ENCODE results near the gene MAMLD1.

The MAMLD1 gene

DNA sequence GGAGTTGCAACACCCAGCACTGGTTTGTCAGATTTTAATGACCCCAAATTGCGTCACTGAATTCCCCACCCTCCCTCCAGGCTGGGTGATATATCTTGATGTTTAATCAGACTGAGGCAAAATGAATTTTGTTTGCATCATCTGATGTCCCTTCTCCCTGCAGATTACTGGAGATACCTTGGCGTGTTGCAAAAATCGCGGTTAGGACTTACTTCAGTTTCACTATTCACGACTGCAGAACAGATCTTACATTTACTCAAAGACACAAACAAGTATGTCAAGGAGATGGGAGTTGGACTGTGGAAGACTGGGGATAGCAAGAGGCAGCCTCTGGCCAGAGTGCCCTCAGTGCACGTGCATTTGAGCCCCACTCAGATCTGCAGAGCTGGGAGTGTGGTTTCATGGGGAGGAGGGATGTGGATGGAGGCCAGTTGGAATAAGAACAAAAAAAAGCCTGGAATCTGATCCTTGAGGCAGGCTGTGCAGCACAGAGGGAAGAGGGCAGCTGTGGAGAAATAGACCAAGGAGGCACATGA, 113.1 kb downstream of the MAMLD1 start:
- H3K4me3 ChIP-seq (ENCODE audit: low read depth, low read length), result no peak overlapping the region
- in situ Hi-C loops (cut with HindIII; ENCODE audit: low sequenced_read_pairs), result no loop called here
- TF ChIP-seq, protein P1, sequence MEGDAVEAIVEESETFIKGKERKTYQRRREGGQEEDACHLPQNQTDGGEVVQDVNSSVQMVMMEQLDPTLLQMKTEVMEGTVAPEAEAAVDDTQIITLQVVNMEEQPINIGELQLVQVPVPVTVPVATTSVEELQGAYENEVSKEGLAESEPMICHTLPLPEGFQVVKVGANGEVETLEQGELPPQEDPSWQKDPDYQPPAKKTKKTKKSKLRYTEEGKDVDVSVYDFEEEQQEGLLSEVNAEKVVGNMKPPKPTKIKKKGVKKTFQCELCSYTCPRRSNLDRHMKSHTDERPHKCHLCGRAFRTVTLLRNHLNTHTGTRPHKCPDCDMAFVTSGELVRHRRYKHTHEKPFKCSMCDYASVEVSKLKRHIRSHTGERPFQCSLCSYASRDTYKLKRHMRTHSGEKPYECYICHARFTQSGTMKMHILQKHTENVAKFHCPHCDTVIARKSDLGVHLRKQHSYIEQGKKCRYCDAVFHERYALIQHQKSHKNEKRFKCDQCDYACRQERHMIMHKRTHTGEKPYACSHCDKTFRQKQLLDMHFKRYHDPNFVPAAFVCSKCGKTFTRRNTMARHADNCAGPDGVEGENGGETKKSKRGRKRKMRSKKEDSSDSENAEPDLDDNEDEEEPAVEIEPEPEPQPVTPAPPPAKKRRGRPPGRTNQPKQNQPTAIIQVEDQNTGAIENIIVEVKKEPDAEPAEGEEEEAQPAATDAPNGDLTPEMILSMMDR (IDR thresholded peaks at IDR 0.05; ENCODE audit: low read depth, low read length), result no peak
- DNase-seq (ENCODE audit: low read depth, low spot score), result peak; percentile 37

DNA sequence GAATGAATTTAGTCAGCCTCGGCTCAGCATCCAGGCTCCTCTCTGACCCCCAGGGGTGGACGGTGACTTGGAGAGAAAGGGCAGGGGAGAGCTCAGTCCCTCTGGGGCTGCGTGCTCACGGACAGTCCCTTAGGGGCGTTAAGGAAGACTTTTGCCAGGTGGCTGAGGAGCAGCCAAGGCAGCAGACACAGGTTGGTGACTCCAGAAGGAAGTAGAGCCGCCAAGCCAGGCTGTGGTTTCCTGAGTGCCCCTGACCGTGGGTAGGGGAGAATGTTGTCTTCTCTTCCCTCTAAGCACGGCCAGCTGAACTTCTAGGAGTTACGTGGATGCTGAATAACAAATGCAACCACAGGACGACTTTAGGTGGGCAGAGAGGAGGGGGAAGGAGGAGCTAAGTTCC, 114.3 kb downstream of the MAMLD1 start:
- TF ChIP-seq, protein P1 (IDR thresholded peaks at IDR 0.05; ENCODE audit: low read depth, low read length), result no peak
- no peak overlapping the region for H3K4me3 ChIP-seq (ENCODE audit: low read depth, low read length)
- in situ Hi-C loops (cut with HindIII; ENCODE audit: low sequenced_read_pairs), result no loop called here
- DNase-seq (ENCODE audit: low read depth, low spot score), result no peak

DNA sequence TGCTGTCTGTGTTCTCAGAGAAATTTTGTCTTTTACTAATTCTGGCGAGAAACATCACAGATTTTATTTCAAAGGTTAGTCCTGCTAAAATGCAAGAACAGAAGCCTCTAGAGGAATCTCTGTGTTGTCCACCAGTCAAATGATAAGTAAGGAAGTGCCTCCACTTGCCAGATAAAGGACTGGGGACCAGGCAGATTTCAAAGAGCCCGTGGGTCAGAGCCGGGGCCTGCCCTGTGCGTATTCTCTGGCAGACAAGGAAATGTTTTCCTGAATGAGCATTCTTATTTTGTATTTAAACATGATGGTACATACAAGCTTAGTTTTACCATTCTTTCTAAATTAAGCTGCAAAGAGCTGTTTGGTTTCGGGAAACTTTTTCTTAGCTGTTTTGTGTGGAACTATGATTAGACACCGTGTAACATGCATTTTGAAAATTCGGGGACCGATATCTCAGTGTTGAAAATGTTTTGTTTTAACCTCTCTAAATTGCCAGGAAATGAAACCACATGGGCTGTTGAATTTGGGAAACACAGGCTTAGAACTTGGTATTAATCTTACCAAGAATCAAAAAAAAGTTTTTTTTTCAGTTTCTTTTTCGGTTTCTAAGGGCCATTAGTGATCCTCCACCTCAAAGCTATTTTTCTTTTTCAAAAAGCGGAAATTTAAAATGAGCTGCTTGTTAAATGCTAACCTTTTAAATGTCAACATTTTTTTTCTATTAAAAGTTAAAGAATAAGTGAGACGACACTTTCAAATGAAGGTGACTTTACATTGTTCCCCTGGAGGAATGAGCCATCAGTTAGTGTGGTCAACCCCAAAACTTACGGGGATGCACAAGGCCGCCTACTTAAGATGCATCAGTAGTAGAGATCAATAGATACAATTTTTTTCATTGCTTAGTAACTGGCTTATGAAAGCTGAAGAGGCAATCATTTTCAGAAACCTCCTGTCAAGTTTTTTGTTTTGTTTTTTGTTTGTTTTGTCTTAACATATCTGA, 115.7 kb downstream of the MAMLD1 start:
- no peak for DNase-seq (ENCODE audit: low read depth, low spot score)
- H3K4me3 ChIP-seq (ENCODE audit: low read depth, low read length), result no peak overlapping the region
- in situ Hi-C loops (cut with HindIII; ENCODE audit: low sequenced_read_pairs), result no loop called here
- TF ChIP-seq, protein P1 (IDR thresholded peaks at IDR 0.05; ENCODE audit: low read depth, low read length), result no peak

DNA sequence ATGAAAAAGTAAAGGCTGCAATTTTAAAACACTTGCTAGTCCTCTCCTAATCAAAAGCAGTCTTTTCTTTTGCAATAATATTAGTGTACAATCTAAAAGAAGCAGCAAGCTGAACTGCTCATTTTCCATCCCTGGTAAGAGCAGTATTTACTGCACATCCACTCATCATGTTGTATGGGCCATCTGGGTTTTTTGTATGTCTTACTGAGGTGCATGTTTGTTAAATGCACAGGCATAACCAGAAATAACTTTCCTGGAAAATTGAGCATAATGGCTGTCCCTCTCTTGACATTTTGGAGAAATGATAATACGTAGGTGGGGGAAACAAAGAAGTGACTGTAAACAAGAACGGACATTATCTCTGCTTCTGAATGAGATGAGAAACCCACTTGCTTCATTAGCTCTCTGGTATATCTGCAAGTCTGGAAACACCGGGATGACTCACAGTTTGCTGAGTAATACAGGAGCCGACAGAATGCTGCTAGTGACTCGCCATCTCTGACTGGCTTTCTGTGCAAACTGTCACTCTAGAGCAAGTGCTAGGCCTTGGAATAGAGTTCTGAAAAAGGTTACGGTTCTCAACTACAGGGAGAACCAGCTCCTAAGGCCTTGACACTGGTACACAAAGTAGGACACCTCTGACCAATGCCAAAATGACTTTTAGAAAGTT, 119.6 kb downstream of the MAMLD1 start:
- in situ Hi-C loops (cut with HindIII; ENCODE audit: low sequenced_read_pairs), result no loop called here
- peak; percentile 57 for DNase-seq (ENCODE audit: low read depth, low spot score)
- H3K4me3 ChIP-seq (ENCODE audit: low read depth, low read length), result no peak overlapping the region
- TF ChIP-seq, protein P1 (IDR thresholded peaks at IDR 0.05; ENCODE audit: low read depth, low read length), result no peak

DNA sequence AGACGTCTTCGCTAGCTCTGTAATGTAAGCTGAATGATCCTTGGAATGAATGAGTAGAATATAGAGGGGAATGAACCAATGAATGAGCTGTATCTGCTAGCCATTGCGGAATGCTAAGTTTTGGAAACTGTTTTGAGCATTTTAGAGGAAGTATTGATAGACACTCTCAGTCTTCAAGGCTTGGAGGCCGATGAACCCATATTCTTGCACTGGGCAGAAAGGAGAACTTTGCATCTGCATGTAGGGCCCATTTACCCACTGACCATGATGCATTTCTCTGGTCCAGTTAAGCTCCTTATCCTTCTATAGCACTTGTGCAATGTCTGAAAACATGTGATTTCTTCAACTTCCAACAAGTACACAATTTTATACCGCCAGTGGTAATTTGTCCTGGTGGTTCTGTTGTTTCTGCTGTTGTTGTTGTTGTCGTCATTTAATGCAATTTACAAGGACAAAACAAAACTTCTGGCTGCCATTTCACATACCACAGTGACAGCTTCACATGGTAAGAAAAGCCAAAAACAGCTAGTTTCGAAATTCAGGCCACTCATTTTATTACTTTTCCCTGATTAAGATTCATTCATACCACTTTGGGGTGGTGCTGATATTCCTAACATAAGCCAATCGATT, 120.4 kb downstream of the MAMLD1 start:
- in situ Hi-C loops (cut with HindIII; ENCODE audit: low sequenced_read_pairs), result no loop called here
- TF ChIP-seq, protein P1 (IDR thresholded peaks at IDR 0.05; ENCODE audit: low read depth, low read length), result no peak
- DNase-seq (ENCODE audit: low read depth, low spot score), result no peak
- no peak overlapping the region for H3K4me3 ChIP-seq (ENCODE audit: low read depth, low read length)

DNA sequence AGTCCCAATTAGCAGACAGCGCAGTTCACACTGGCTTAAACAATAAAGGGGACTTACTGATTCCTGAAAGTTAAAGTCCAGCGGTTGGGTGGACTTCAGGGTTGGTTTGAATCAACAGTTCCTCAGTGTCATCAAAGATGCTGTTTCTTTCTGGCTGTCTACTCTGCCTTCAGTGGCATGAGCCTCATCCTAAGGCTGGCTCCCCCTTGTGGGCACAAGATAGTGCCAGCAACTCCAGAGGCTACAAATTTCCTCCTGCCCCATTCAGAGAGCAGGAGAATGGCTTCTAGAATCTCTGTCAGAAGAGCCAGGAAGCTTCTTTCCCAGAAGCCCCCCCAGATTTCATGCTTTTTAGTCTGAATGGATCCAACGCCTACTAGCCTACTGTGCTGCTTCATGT, 122.9 kb downstream of the MAMLD1 start:
- TF ChIP-seq, protein P1 (IDR thresholded peaks at IDR 0.05; ENCODE audit: low read depth, low read length), result peak; percentile 65
- H3K4me3 ChIP-seq (ENCODE audit: low read depth, low read length), result no peak overlapping the region
- DNase-seq (ENCODE audit: low read depth, low spot score), result peak; percentile 53
- in situ Hi-C loops (cut with HindIII; ENCODE audit: low sequenced_read_pairs), result no loop called here
